ENCODE measurements around the gene ACOX1. TPM values are rescaled to one million over a fixed set of nuclear protein-coding genes. Genes with fewer than 3 reads are reported as not detected.

The ACOX1 gene
- total and polyA plus RNA-seq, 2 of the 13 experiments (the other 11 are each of a cell fraction or from before 2014, with no cell fraction given), result 86.4 to 120 TPM

- TF ChIP-seq ZZZ3 (CRISPR knock-in tag; IDR thresholded peaks at IDR 0.05; ENCODE audit: borderline replicate concordance) (no peak), ZNF281 (CRISPR knock-in tag; IDR thresholded peaks at IDR 0.05; ENCODE audit: borderline replicate concordance) (no peak), POLR2G (IDR thresholded peaks at IDR 0.05; ENCODE audit: low read depth, low read length) (no peak), ZNF597 (CRISPR knock-in tag; IDR thresholded peaks at IDR 0.05) (no peak), RXRA (CRISPR knock-in tag; IDR thresholded peaks at IDR 0.05) (no peak), ZNF441 (CRISPR knock-in tag; IDR thresholded peaks at IDR 0.05; ENCODE audit: borderline replicate concordance) (no peak), ZNF598 (CRISPR knock-in tag; IDR thresholded peaks at IDR 0.05; ENCODE audit: borderline replicate concordance) (peak; percentile 64; the same call in 1 of the 2 replicates), SP140L (CRISPR knock-in tag; IDR thresholded peaks at IDR 0.05; ENCODE audit: borderline replicate concordance) (no peak), TFE3 (CRISPR knock-in tag; IDR thresholded peaks at IDR 0.05) (no peak), BATF2 (CRISPR knock-in tag; IDR thresholded peaks at IDR 0.05) (no peak), ZFP82 (CRISPR knock-in tag; IDR thresholded peaks at IDR 0.05; ENCODE audit: borderline replicate concordance) (no peak), BHLHE40 (IDR thresholded peaks at IDR 0.05; ENCODE audit: low read length) (no peak), PAWR (CRISPR knock-in tag; IDR thresholded peaks at IDR 0.05; ENCODE audit: borderline replicate concordance) (no peak), NFE2 (CRISPR knock-in tag; IDR thresholded peaks at IDR 0.05) (no peak), NFAT5 (CRISPR knock-in tag; IDR thresholded peaks at IDR 0.05) (no peak), MTF2 (CRISPR knock-in tag; IDR thresholded peaks at IDR 0.05; ENCODE audit: borderline replicate concordance) (no peak), ZNF296 (CRISPR knock-in tag; conservative IDR thresholded peaks at IDR 0.05) (no peak)
Measured at GRCh38 chr17:75906143-75906884, 72.7 kb downstream of the ACOX1 start (continued).
